ENCODE measurements around the gene DSCAML1. TPM values are rescaled to one million over a fixed set of nuclear protein-coding genes. Genes with fewer than 3 reads are reported as not detected.

DSCAML1 gene
- total RNA-seq, 1 experiment from 2014 or later = not detected

GRCh38 chr11:117834838-117835443 is 37.9 kb upstream of the DSCAML1 start:
- no peak overlapping the region for H3K4me3 ChIP-seq
- H3K27me3 ChIP-seq = no peaks in the 10 kb centered on the region; the same call in 1 of the 2 replicates
- DNase-seq = no peak
- H3K36me3 ChIP-seq = no peaks in the 10 kb centered on the region
- no peaks in the 10 kb centered on the region for H3K9me3 ChIP-seq

GRCh38 chr11:117834068-117834810 is 37.2 kb upstream of the DSCAML1 start:
- Histone ChIP-seq H3K9me3 (no peaks in the 10 kb centered on the region), H3K4me3 (no peak overlapping the region), H3K36me3 (no peaks in the 10 kb centered on the region), H3K27me3 (no peaks in the 10 kb centered on the region; the same call in 1 of the 2 replicates)
- DNase-seq = no peak

GRCh38 chr11:117833401-117833891 is 36.4 kb upstream of the DSCAML1 start:
- Histone ChIP-seq H3K9me3 (no peaks in the 10 kb centered on the region), H3K27me3 (no peaks in the 10 kb centered on the region), H3K36me3 (no peaks in the 10 kb centered on the region), H3K4me3 (no peak overlapping the region)
- DNase-seq = no peak

- no peak overlapping the region for H3K4me3 ChIP-seq
- H3K27me3 ChIP-seq = no peaks in the 10 kb centered on the region
- DNase-seq = no peak
- no peaks in the 10 kb centered on the region for H3K9me3 ChIP-seq
- no peaks in the 10 kb centered on the region for H3K36me3 ChIP-seq
Measured at GRCh38 chr11:117832511-117832910, 35.5 kb upstream of the DSCAML1 start.

GRCh38 chr11:117831661-117832415 is 34.8 kb upstream of the DSCAML1 start:
- no peaks in the 10 kb centered on the region for H3K36me3 ChIP-seq
- DNase-seq = no peak
- no peaks in the 10 kb centered on the region for H3K27me3 ChIP-seq
- no peak overlapping the region for H3K4me3 ChIP-seq
- H3K9me3 ChIP-seq = no peaks in the 10 kb centered on the region

GRCh38 chr11:117830674-117831351 is 33.8 kb upstream of the DSCAML1 start:
- no peaks in the 10 kb centered on the region for H3K36me3 ChIP-seq
- no peaks in the 10 kb centered on the region for H3K9me3 ChIP-seq
- H3K27me3 ChIP-seq = no peaks in the 10 kb centered on the region
- H3K4me3 ChIP-seq = no peak overlapping the region
- DNase-seq = no peak

GRCh38 chr11:117830072-117830471 is 33.1 kb upstream of the DSCAML1 start:
- H3K9me3 ChIP-seq = no peaks in the 10 kb centered on the region
- no peaks in the 10 kb centered on the region for H3K36me3 ChIP-seq
- DNase-seq = no peak
- no peak overlapping the region for H3K4me3 ChIP-seq
- no peaks in the 10 kb centered on the region for H3K27me3 ChIP-seq

- no peaks in the 10 kb centered on the region for H3K9me3 ChIP-seq
- no peak overlapping the region for H3K4me3 ChIP-seq
- DNase-seq = no peak
- H3K36me3 ChIP-seq = no peaks in the 10 kb centered on the region
- no peaks in the 10 kb centered on the region for H3K27me3 ChIP-seq
Measured at GRCh38 chr11:117829369-117829725, 32.3 kb upstream of the DSCAML1 start.

- no peaks in the 10 kb centered on the region for H3K36me3 ChIP-seq
- H3K27me3 ChIP-seq = no peaks in the 10 kb centered on the region
- H3K9me3 ChIP-seq = no peaks in the 10 kb centered on the region
- DNase-seq = peak; percentile 70
- no peak overlapping the region for H3K4me3 ChIP-seq
Measured at GRCh38 chr11:117828611-117829368, 31.8 kb upstream of the DSCAML1 start.

GRCh38 chr11:117827521-117828511 is 30.8 kb upstream of the DSCAML1 start:
- H3K36me3 ChIP-seq = no peaks in the 10 kb centered on the region
- DNase-seq = no peak
- H3K9me3 ChIP-seq = no peaks in the 10 kb centered on the region
- H3K4me3 ChIP-seq = no peak overlapping the region
- H3K27me3 ChIP-seq = no peaks in the 10 kb centered on the region

- H3K27me3 ChIP-seq = no peaks in the 10 kb centered on the region
- DNase-seq = no peak
- no peak overlapping the region for H3K4me3 ChIP-seq
- H3K36me3 ChIP-seq = no peaks in the 10 kb centered on the region
- H3K9me3 ChIP-seq = no peaks in the 10 kb centered on the region
Measured at GRCh38 chr11:117826832-117827231, 29.8 kb upstream of the DSCAML1 start.

GRCh38 chr11:117826190-117826570 is 29.2 kb upstream of the DSCAML1 start:
- Histone ChIP-seq H3K4me3 (no peak overlapping the region), H3K27me3 (no peaks in the 10 kb centered on the region), H3K9me3 (no peaks in the 10 kb centered on the region), H3K36me3 (no peaks in the 10 kb centered on the region)
- DNase-seq = no peak

- no peaks in the 10 kb centered on the region for H3K9me3 ChIP-seq
- H3K27me3 ChIP-seq = no peaks in the 10 kb centered on the region
- DNase-seq = no peak
- H3K36me3 ChIP-seq = no peaks in the 10 kb centered on the region
- H3K4me3 ChIP-seq = no peak overlapping the region
Measured at GRCh38 chr11:117825538-117826189, 28.6 kb upstream of the DSCAML1 start.

GRCh38 chr11:117824571-117825537 is 27.8 kb upstream of the DSCAML1 start, which contains the start of gene FXYD2:
Gene FXYD2 (minus strand): TSS chr11:117824744. CDS start chr11:117824678, 66 bp downstream.
- no peak for DNase-seq
- Histone ChIP-seq H3K9me3 (no peaks in the 10 kb centered on the region), H3K27me3 (no peaks in the 10 kb centered on the region), H3K4me3 (no peak within 1 kb of the TSS), H3K36me3 (no peaks in the 10 kb centered on the region)
